MG63 (cell line): ENCODE data around the gene SELENOS. TPM values are rescaled to one million over a fixed set of nuclear protein-coding genes. Genes with fewer than 3 reads are reported as not detected.

ENCODE experiments used
- total RNA-seq: library from RNA; depleted of rRNA; stranded (reverse); fragments of >200 nt; shearing (Covaris generic); gene quantifications from 2 replicates; pipeline ENCODE4 v1.2.3, GENCODE V29; 2014; ENCODE audit warnings: low replicate concordance; rRNA removed

Gene SELENOS
- total RNA-seq, 1 experiment from 2014 or later = 131 TPM

Other genes starting within 250 kb of the SELENOS start
- gene CHSY1, start 25.4 kb downstream of the SELENOS start, total RNA-seq = 9.5 and 11.0 TPM in 2 replicates
- gene SNRPA1, start 17.8 kb upstream of the SELENOS start, total RNA-seq = 134 and 190 TPM in 2 replicates
- gene PCSK6, start 212.2 kb upstream of the SELENOS start, total RNA-seq = 31.3 and 48.8 TPM in 2 replicates